ENCODE data around the gene LASP1NB.

LASP1NB gene

DNA sequence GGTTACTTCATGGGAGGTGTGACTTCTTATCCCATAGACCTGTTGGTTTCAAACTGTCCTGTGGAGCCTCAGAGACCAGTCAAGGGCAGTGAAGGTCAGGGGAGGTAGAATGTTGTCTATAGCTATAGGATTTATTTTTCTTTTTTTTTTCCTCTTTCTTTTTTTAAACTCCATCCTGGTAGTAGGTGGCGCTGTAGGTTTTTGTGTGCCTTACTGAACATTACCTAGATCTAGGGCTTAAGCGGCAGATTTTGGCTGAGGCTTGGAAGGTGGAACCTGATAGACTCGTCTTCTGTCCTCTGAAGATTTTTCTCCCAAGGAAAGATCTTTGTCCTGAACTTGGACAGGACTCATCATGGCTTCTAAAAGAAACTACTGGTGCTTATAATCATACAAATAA is 8.2 kb upstream of the LASP1NB start:
- TF ChIP-seq ZNF274 (IDR thresholded peaks at IDR 0.05; ENCODE audit: borderline replicate concordance, extremely low read depth, low read length) (no peak), PHF8 (conservative IDR thresholded peaks at IDR 0.05; ENCODE audit: low read depth, low read length) (no peak), NRF1 (IDR thresholded peaks at IDR 0.05; ENCODE audit: low read depth, low read length) (no peak), TCF12 (IDR thresholded peaks at IDR 0.05; ENCODE audit: low read depth, low read length) (no peak), SP2 (IDR thresholded peaks at IDR 0.05; ENCODE audit: low read length) (no peak), RXRA (IDR thresholded peaks at IDR 0.05; ENCODE audit: insufficient read depth, low read depth, low read length) (no peak), RAD21 (IDR thresholded peaks at IDR 0.05 in 1 of 2, conservative IDR thresholded peaks at IDR 0.05 in 1 of 2; ENCODE audit: low read depth in 2 of 2, low read length in 2 of 2) (peak; percentile 22 to 24; a peak in 2 of 4 replicates), TEAD4 (IDR thresholded peaks at IDR 0.05; ENCODE audit: low read depth, low read length) (no peak), TAF1 (IDR thresholded peaks at IDR 0.05; ENCODE audit: low read depth, low read length) (no peak)
- TF ChIP-seq, protein P1, sequence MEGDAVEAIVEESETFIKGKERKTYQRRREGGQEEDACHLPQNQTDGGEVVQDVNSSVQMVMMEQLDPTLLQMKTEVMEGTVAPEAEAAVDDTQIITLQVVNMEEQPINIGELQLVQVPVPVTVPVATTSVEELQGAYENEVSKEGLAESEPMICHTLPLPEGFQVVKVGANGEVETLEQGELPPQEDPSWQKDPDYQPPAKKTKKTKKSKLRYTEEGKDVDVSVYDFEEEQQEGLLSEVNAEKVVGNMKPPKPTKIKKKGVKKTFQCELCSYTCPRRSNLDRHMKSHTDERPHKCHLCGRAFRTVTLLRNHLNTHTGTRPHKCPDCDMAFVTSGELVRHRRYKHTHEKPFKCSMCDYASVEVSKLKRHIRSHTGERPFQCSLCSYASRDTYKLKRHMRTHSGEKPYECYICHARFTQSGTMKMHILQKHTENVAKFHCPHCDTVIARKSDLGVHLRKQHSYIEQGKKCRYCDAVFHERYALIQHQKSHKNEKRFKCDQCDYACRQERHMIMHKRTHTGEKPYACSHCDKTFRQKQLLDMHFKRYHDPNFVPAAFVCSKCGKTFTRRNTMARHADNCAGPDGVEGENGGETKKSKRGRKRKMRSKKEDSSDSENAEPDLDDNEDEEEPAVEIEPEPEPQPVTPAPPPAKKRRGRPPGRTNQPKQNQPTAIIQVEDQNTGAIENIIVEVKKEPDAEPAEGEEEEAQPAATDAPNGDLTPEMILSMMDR (IDR thresholded peaks at IDR 0.05; ENCODE audit: control extremely low read depth in 1 of 3, insufficient read depth in 1 of 3, low read depth in 1 of 3, low read length in 3 of 3): peak in 1 of 3 experiments; percentile 24; a peak in 2 of 4 replicates
- peaks cover 6 to 35% (median 28%) of the 10 kb centered on the region in 4 experiments; a peak in 7 of 8 replicates for H3K36me3 ChIP-seq (ENCODE audit: control insufficient read depth in 2 of 4, insufficient read depth in 4 of 4, low read length in 3 of 4)
- no peak overlapping the region for H4K91ac ChIP-seq (replicated peaks; ENCODE audit: insufficient read length, low read length)
- no peaks in the 10 kb centered on the region for H3K79me1 ChIP-seq (ENCODE audit: low read depth, low read length)
- H3K9me3 ChIP-seq (ENCODE audit: insufficient read depth in 2 of 2, low read depth in 1 of 2, low read length in 1 of 2): no peaks in the 10 kb centered on the region
- no peak overlapping the region for H2AK5ac ChIP-seq (ENCODE audit: low read depth, low read length)
- no peak overlapping the region for H3K27ac ChIP-seq (ENCODE audit: low read depth, low read length)
- no peaks in the 10 kb centered on the region for H3K27me3 ChIP-seq (replicated peaks in 1 of 4; ENCODE audit: control insufficient read depth in 3 of 4, extremely low read depth in 1 of 4, insufficient read depth in 3 of 4, low read length in 3 of 4)
- no peak overlapping the region for H2BK15ac ChIP-seq (ENCODE audit: low read length)
- H3K23me2 ChIP-seq (ENCODE audit: low read depth, low read length): no peaks in the 10 kb centered on the region
- H3K56ac ChIP-seq (replicated peaks; ENCODE audit: insufficient read length, low read depth, low read length): no peak overlapping the region
- no peak overlapping the region for H2BK12ac ChIP-seq (ENCODE audit: low read depth, low read length)
- H3K4me1 ChIP-seq (replicated peaks in 1 of 4; ENCODE audit: control insufficient read depth in 3 of 4, insufficient read depth in 4 of 4, low read length in 3 of 4): peaks cover 0 to 2% (median 0%) of the 10 kb centered on the region in 4 experiments; a peak in 5 of 7 replicates
- no peak overlapping the region for H4K8ac ChIP-seq (ENCODE audit: extremely low read depth, insufficient read depth, low read length)
- H3K23ac ChIP-seq (ENCODE audit: insufficient read length): no peak overlapping the region
- no peak overlapping the region for H2BK20ac ChIP-seq (ENCODE audit: low read length)
- no peak overlapping the region for H2BK120ac ChIP-seq (replicated peaks; ENCODE audit: low read depth, low read length)
- no peak overlapping the region for H3K9ac ChIP-seq (replicated peaks in 1 of 4; ENCODE audit: extremely low read depth in 1 of 4, low read depth in 3 of 4, low read length in 3 of 4)
- POLR2A ChIA-PET (ENCODE audit: partially characterized antibody): interaction anchor here (0.6 to 14.4 kb wide), 6 partner anchors 8 to 66 kb away, joined by 3 to 98 read pairs (median 26); partner anchors contain the start of genes LASP1 and RPL23
- CTCF ChIA-PET (ENCODE audit: partially characterized antibody): interaction anchor here (0.6 to 5.2 kb wide), 15 partner anchors 7 to 94 kb away, joined by 3 to 40 read pairs (median 3); partner anchors contain the start of genes LASP1NB and RPL23
- no peak for DNase-seq (ENCODE audit: low read depth in 1 of 2, low spot score in 2 of 2)
- H3K4ac ChIP-seq (replicated peaks; ENCODE audit: insufficient read length, low read depth, low read length): no peak overlapping the region
- FAIRE-seq: no peak
- peaks cover 3 to 8% of the 10 kb centered on the region in 2 experiments for H4K20me1 ChIP-seq (replicated peaks in 1 of 2; ENCODE audit: control insufficient read depth in 1 of 2, insufficient read depth in 2 of 2, low read length in 2 of 2)
- 89% methylated on average over 3 of the region's 3 CpGs; no CpG with 5 or more reads in 1 of the 2 experiments for WGBS, 2 experiments (ENCODE audit: extremely low coverage in 1 of 2, insufficient coverage in 1 of 2, insufficient read length in 1 of 2, insufficient replicate concordance in 2 of 2, low coverage in 1 of 2, low lambda C conversion rate in 2 of 2, missing lambda C conversion rate in 1 of 2)
- H2AFZ ChIP-seq (ENCODE audit: low read length): no peak overlapping the region
- no peak overlapping the region for H2BK5ac ChIP-seq (ENCODE audit: low read depth, low read length)
- no peaks in the 10 kb centered on the region for H3K79me2 ChIP-seq (ENCODE audit: control insufficient read depth in 1 of 2, insufficient read depth in 2 of 2, low read length in 2 of 2)
- no peak overlapping the region for H3K4me2 ChIP-seq (ENCODE audit: insufficient read depth in 1 of 2, low read depth in 2 of 2, low read length in 2 of 2)
- no peak overlapping the region for H3K18ac ChIP-seq (ENCODE audit: extremely low read depth, low read length)
- no peak overlapping the region for H3K14ac ChIP-seq (ENCODE audit: insufficient read length)
- no peak overlapping the region for H3K4me3 ChIP-seq (ENCODE audit: extremely low read depth in 1 of 4, insufficient read depth in 2 of 4, low read depth in 3 of 4, low read length in 4 of 4)
- no peak overlapping the region for H4K5ac ChIP-seq (ENCODE audit: insufficient read length, low read depth, low read length)
